IMR-90 (cell line): Measurements from ENCODE around the gene SLC41A1. TPM values are rescaled to one million over a fixed set of nuclear protein-coding genes. Genes with fewer than 3 reads are reported as not detected.

ENCODE experiments used
- ATAC-seq: fragments of 200-7000 bp; cut with Tn5 transposase; 2 replicates; pipeline ENCODE4 v1.9.1; 2020; ENCODE audit warnings: low read depth, mild to moderate bottlenecking, moderate library complexity
- BruUV-seq: library from RNA; stranded (reverse); fragments of 400-500 nt; replicated peaks from 2 replicates; lab custom pipeline; 2021; lab: Mats Ljungman, UMichigan
- CTCF ChIA-PET: fragments of 300-600 bp; formaldehyde crosslinking; extraction: SDS; loops from one replicate; lab custom pipeline; 2021; ENCODE audit warnings: antibody characterized with exemption; lab: Yijun Ruan, JAX
- POLR2A ChIA-PET: fragments of 300-600 bp; sonication (Branson Sonifier 250); formaldehyde crosslinking; loops from one replicate; lab custom pipeline; 2022; ENCODE audit warnings: antibody characterized with exemption; ENCODE audit not compliant: unreplicated experiment; lab: Charles Lee
- DNase-seq: peaks from one replicate; pipeline ENCODE4 v3.0.0; 2013
- H2AFZ ChIP-seq: replicated peaks from 2 replicates; pipeline ENCODE3; 2013; ENCODE audit warnings: low read length, mild to moderate bottlenecking; ENCODE audit not compliant: poor library complexity
- H2AK5ac ChIP-seq: 2 replicates; pipeline ENCODE4 v1.6.1; 2013; ENCODE audit warnings: low read depth, low read length, inconsistent platforms
- H2AK9ac ChIP-seq: replicated peaks from 2 replicates; pipeline ENCODE3; 2013; ENCODE audit warnings: mild to moderate bottlenecking, low read depth, low read length, moderate library complexity; ENCODE audit not compliant: poor library complexity
- H2BK120ac ChIP-seq: 2 replicates; pipeline ENCODE4 v1.6.1; 2013; ENCODE audit warnings: low read depth, low read length, inconsistent platforms
- H2BK15ac ChIP-seq: 3 replicates; pipeline ENCODE4 v1.6.1; 2013; ENCODE audit warnings: low read depth, low read length, inconsistent platforms
- H2BK20ac ChIP-seq: 2 replicates; pipeline ENCODE4 v1.6.1; 2013; ENCODE audit warnings: low read depth, mild to moderate bottlenecking, inconsistent platforms, low read length, moderate library complexity
- H2BK5ac ChIP-seq: 2 replicates; pipeline ENCODE4 v1.6.1; 2013; ENCODE audit warnings: mild to moderate bottlenecking, low read depth, low read length, inconsistent platforms; ENCODE audit not compliant: poor library complexity, severe bottlenecking
- H3K14ac ChIP-seq: replicated peaks from 2 replicates; pipeline ENCODE4 v1.6.1; 2013; ENCODE audit warnings: low read depth, low read length, inconsistent platforms
- H3K18ac ChIP-seq: 2 replicates; pipeline ENCODE4 v1.6.1; 2013; ENCODE audit warnings: low read depth, low read length, control low read depth
- H3K23ac ChIP-seq: 2 replicates; pipeline ENCODE4 v1.6.1; 2013; ENCODE audit warnings: low read depth, low read length, inconsistent platforms
- H3K27ac ChIP-seq: 2 replicates; pipeline ENCODE4 v1.5.1; 2013; ENCODE audit warnings: mild to moderate bottlenecking, control low read depth, low read length; ENCODE audit not compliant: insufficient read depth
- H3K27me3 ChIP-seq: 2 replicates; pipeline ENCODE4 v1.6.1; 2013; ENCODE audit warnings: low read length; ENCODE audit not compliant: control insufficient read depth, insufficient read depth
- H3K36me3 ChIP-seq: 2 replicates; pipeline ENCODE4 v1.6.1; 2013; ENCODE audit warnings: low read length, mixed read lengths; ENCODE audit not compliant: control insufficient read depth, insufficient read depth
- H3K4ac ChIP-seq: 2 replicates; pipeline ENCODE4 v1.6.1; 2013; ENCODE audit warnings: low read depth, low read length, inconsistent platforms
- H3K4me1 ChIP-seq: 2 replicates; pipeline ENCODE4 v1.6.1; 2013; ENCODE audit warnings: low read length, mixed read lengths; ENCODE audit not compliant: control insufficient read depth, insufficient read depth
- H3K4me2 ChIP-seq: 2 replicates; pipeline ENCODE4 v1.6.1; 2013; ENCODE audit warnings: low read depth, mild to moderate bottlenecking, control low read depth, low read length, moderate library complexity
- H3K4me3 ChIP-seq: 2 replicates; pipeline ENCODE4 v1.5.1; 2013; ENCODE audit warnings: low read depth, mild to moderate bottlenecking, control low read depth, low read length, moderate library complexity; ENCODE audit not compliant: insufficient read depth
- H3K56ac ChIP-seq: 2 replicates; pipeline ENCODE4 v1.6.1; 2013; ENCODE audit warnings: low read length, inconsistent platforms; ENCODE audit not compliant: insufficient read depth; ENCODE audit errors: extremely low read depth
- H3K79me1 ChIP-seq, 2 experiments: 2 replicates each; pipeline ENCODE4 v1.6.1; 2013; ENCODE audit warnings: low read length in 2 of 2, inconsistent platforms in 1 of 2, low read depth in 1 of 2
- H3K9ac ChIP-seq: 2 replicates; pipeline ENCODE4 v1.6.1; 2013; ENCODE audit warnings: low read depth, low read length, control low read depth
- H3K9me1 ChIP-seq: 2 replicates; pipeline ENCODE4 v1.6.1; 2013; ENCODE audit warnings: low read length, inconsistent platforms; ENCODE audit not compliant: insufficient read depth
- H3K9me3 ChIP-seq: 2 replicates; pipeline ENCODE4 v1.6.1; 2013; ENCODE audit warnings: low read length; ENCODE audit not compliant: control insufficient read depth, insufficient read depth
- H4K20me1 ChIP-seq: 2 replicates; pipeline ENCODE4 v1.6.1; 2013; ENCODE audit warnings: low read length, inconsistent platforms; ENCODE audit not compliant: insufficient read depth
- H4K5ac ChIP-seq: 2 replicates; pipeline ENCODE4 v1.6.1; 2013; ENCODE audit warnings: mild to moderate bottlenecking, low read depth, low read length, control low read depth
- H4K8ac ChIP-seq, 2 experiments: 2 replicates each; pipeline ENCODE4 v1.6.1; 2013; ENCODE audit warnings: low read depth in 2 of 2, low read length in 2 of 2, control low read depth in 1 of 2, inconsistent platforms in 1 of 2
- H4K91ac ChIP-seq: 2 replicates; pipeline ENCODE4 v1.6.1; 2013; ENCODE audit warnings: low read depth, low read length, inconsistent platforms; ENCODE audit not compliant: insufficient read depth
- CHD1 ChIP-seq: IDR thresholded peaks from 2 replicates; pipeline ENCODE4 v1.6.1; 2012; ENCODE audit warnings: low read depth, low read length, improper control_type of control experiment
- CTCF ChIP-seq: conservative IDR thresholded peaks from 2 replicates; pipeline ENCODE4 v1.5.1; 2012; ENCODE audit warnings: mild to moderate bottlenecking, low read depth, low read length, improper control_type of control experiment
- ELK1 ChIP-seq: fragments of 150-350 bp; IDR thresholded peaks from 2 replicates; pipeline ENCODE4 v1.6.1; 2016; ENCODE audit warnings: low read depth, mild to moderate bottlenecking, low read length, moderate library complexity, borderline replicate concordance
- MAFK ChIP-seq: IDR thresholded peaks from 2 replicates; pipeline ENCODE4 v1.6.1; 2012; ENCODE audit warnings: low read depth, low read length, improper control_type of control experiment
- MAZ ChIP-seq: IDR thresholded peaks from 2 replicates; pipeline ENCODE4 v1.6.1; 2012; ENCODE audit warnings: low read depth, mild to moderate bottlenecking, low read length, improper control_type of control experiment, moderate library complexity, borderline replicate concordance
- RAD21 ChIP-seq: IDR thresholded peaks from 2 replicates; pipeline ENCODE4 v1.6.1; 2012; ENCODE audit warnings: low read length, improper control_type of control experiment
- RCOR1 ChIP-seq: IDR thresholded peaks from 2 replicates; pipeline ENCODE4 v1.6.1; 2012; ENCODE audit warnings: mild to moderate bottlenecking, low read length, improper control_type of control experiment; ENCODE audit not compliant: insufficient replicate concordance
- RFX5 ChIP-seq: IDR thresholded peaks from 2 replicates; pipeline ENCODE4 v1.8.0; 2012; ENCODE audit warnings: low read depth, mild to moderate bottlenecking, low read length, moderate library complexity
- WGBS, 2 experiments: methylation state at CpG; one replicate each; pipeline versions ENCODE4 v1.1.5 to v1.1.7; 2013; ENCODE audit warnings: missing lambda C conversion rate in 2 of 2; ENCODE audit not compliant: insufficient read length in 1 of 2; ENCODE audit errors: extremely low coverage in 2 of 2; 5-methylcytosine and 5-hydroxymethylcytosine counted together
- dilution Hi-C: fragments of 300-500 bp; cut with HindIII; formaldehyde crosslinking; loops from one replicate; pipeline ENCODE4 v1.14.3; 2018; ENCODE audit warnings: low sequenced_read_pairs; ENCODE audit not compliant: unreplicated experiment
- in situ Hi-C: fragments of 300-500 bp; cut with MboI; formaldehyde crosslinking; loops from 3 replicates; pipeline ENCODE4 v1.14.3; 2019; ENCODE audit warnings: low sequenced_read_pairs, inconsistent platforms, mixed read lengths
- intact Hi-C: fragments of 100-400 bp; cut with micrococcal nuclease; formaldehyde crosslinking; loops from 2 replicates; pipeline ENCODE4 v1.10.0; 2022
- polyA plus RNA-seq, 3 experiments: library from polyadenylated mRNA; depleted of rRNA; stranded (reverse); fragments of >200 nt; gene quantifications; 2 replicates each; pipeline ENCODE4 v1.2.3, GENCODE V29; 2012; ENCODE audit warnings: low replicate concordance in 1 of 3
- total RNA-seq: library from RNA; depleted of rRNA; stranded (reverse); fragments of >200 nt; gene quantifications from 2 replicates; pipeline ENCODE4 v1.2.3, GENCODE V29; 2012

Gene SLC41A1
- total and polyA plus RNA-seq, 2 of the 4 experiments (the other 2 are of a cell fraction) = 6.3 to 26.3 TPM

GRCh38 chr1:205744403-205744802 lies 68.6 kb downstream of the SLC41A1 start:
- Histone ChIP-seq H2BK120ac (no peak overlapping the region), H2BK20ac (no peak overlapping the region), H3K56ac (no peak overlapping the region), H3K27me3 (no peaks in the 10 kb centered on the region), H4K5ac (no peak overlapping the region), H3K4me3 (no peak overlapping the region), H4K8ac (no peak overlapping the region), H4K91ac (no peak overlapping the region), H2AK9ac (no peak overlapping the region), H3K23ac (no peak overlapping the region), H3K79me1 (peaks cover 3 to 42% of the 10 kb centered on the region in 2 experiments), H3K4me1 (peaks cover 4% of the 10 kb centered on the region; the same call in 1 of the 2 replicates), H3K9me3 (no peaks in the 10 kb centered on the region), H3K4me2 (no peak overlapping the region), H3K4ac (no peak overlapping the region), H3K18ac (no peak overlapping the region), H3K27ac (no peak overlapping the region), H3K9ac (no peak overlapping the region), H2AFZ (no peak overlapping the region), H2BK15ac (no peak overlapping the region), H2BK5ac (no peak overlapping the region), H3K36me3 (peaks cover 4% of the 10 kb centered on the region), H4K20me1 (peaks cover 83% of the 10 kb centered on the region), H3K14ac (no peak overlapping the region), H2AK5ac (no peak overlapping the region), H3K9me1 (peaks cover 12% of the 10 kb centered on the region)
- TF ChIP-seq MAFK (no peak), RAD21 (no peak), RFX5 (no peak), RCOR1 (no peak), MAZ (no peak), CTCF (no peak), ELK1 (no peak), CHD1 (no peak)
- in situ Hi-C loops = no loop called here
- intact Hi-C loops = no loop called here
- CTCF ChIA-PET = interaction anchor here (0.9 kb wide), 1 partner anchor 16 kb away, joined by 3 read pairs; no protein-coding TSS in a partner anchor
- no CpG with 5 or more reads among the region's 8 CpGs for WGBS, 2 experiments
- no TSS peak for BruUV-seq
- dilution Hi-C loops = no loop called here
- POLR2A ChIA-PET = interaction anchor here (0.6 kb wide), 1 partner anchor 37 kb away, joined by 11 read pairs; no protein-coding TSS in a partner anchor
- DNase-seq = no peak
- ATAC-seq = no peak
